Smooth muscle cell (in vitro differentiated cells): Measurements from ENCODE around the gene TRIML2. TPM values are rescaled to one million over a fixed set of nuclear protein-coding genes. Genes with fewer than 3 reads are reported as not detected.

Experiments
- DNase-seq: peaks from one replicate; lab custom pipeline; 2025; ENCODE audit not compliant: unreplicated experiment; lab: John Stamatoyannopoulos, UW
- H2AFZ ChIP-seq: fragments of 200-600 bp; sonication (generic); 2 replicates; pipeline ENCODE4 v1.6.0; 2016; ENCODE audit warnings: antibody characterized with exemption, low read depth, mild to moderate bottlenecking
- H3F3A ChIP-seq: fragments of 200-600 bp; sonication (generic); 2 replicates; pipeline ENCODE4 v1.6.0; 2017; ENCODE audit warnings: antibody characterized with exemption, low read depth
- H3K27ac ChIP-seq: fragments of 200-600 bp; sonication (generic); 2 replicates; pipeline ENCODE4 v1.5.1; 2016; ENCODE audit warnings: low read depth, mild to moderate bottlenecking
- H3K27me3 ChIP-seq: fragments of 200-600 bp; sonication (generic); 2 replicates; pipeline ENCODE4 v1.6.1; 2016; ENCODE audit warnings: low read depth, mild to moderate bottlenecking
- H3K36me3 ChIP-seq: fragments of 200-600 bp; sonication (generic); 2 replicates; pipeline ENCODE4 v1.5.1; 2016; ENCODE audit warnings: low read depth
- H3K4me1 ChIP-seq: fragments of 200-600 bp; sonication (generic); 2 replicates; pipeline ENCODE4 v1.5.1; 2016; ENCODE audit warnings: low read depth
- H3K4me2 ChIP-seq: fragments of 200-600 bp; sonication (generic); 2 replicates; pipeline ENCODE4 v1.6.0; 2016; ENCODE audit warnings: mild to moderate bottlenecking
- H3K4me3 ChIP-seq: fragments of 200-600 bp; sonication (generic); 2 replicates; pipeline ENCODE4 v1.5.1; 2016; ENCODE audit warnings: mild to moderate bottlenecking
- H3K79me2 ChIP-seq: fragments of 200-600 bp; sonication (generic); 2 replicates; pipeline ENCODE4 v1.6.0; 2016; ENCODE audit warnings: low read depth, mild to moderate bottlenecking
- H3K9ac ChIP-seq: fragments of 200-600 bp; sonication (generic); 2 replicates; pipeline ENCODE4 v1.6.0; 2016; ENCODE audit warnings: low read depth
- H3K9me3 ChIP-seq: fragments of 200-600 bp; sonication (generic); replicated peaks from 2 replicates; pipeline ENCODE4 v1.5.1; 2016; ENCODE audit warnings: low read depth
- H4K20me1 ChIP-seq: fragments of 200-600 bp; sonication (generic); 2 replicates; pipeline ENCODE4 v1.6.0; 2016; ENCODE audit warnings: low read depth
- WGBS: methylation state at CpG from one replicate; pipeline ENCODE4 v1.1.7; 2016; ENCODE audit warnings: low lambda C conversion rate; 5-methylcytosine and 5-hydroxymethylcytosine counted together
- polyA plus RNA-seq: library from polyadenylated mRNA; unstranded; fragments of >200 nt; fragmentation: Nextera tagmentation; extraction: Ambion mirVana; gene quantifications from 2 replicates; pipeline ENCODE4 v1.2.1, GENCODE V29; 2016
- total RNA-seq: library from RNA; depleted of rRNA; stranded (reverse); fragments of >200 nt; gene quantifications from 2 replicates; pipeline ENCODE4 v1.2.3, GENCODE V29; 2014
- TF ChIP-seq, protein P1 (sequence below): fragments of 200-600 bp; sonication (generic); IDR thresholded peaks from 2 replicates; pipeline ENCODE4 v1.5.1; 2017; ENCODE audit warnings: borderline replicate concordance, mild to moderate bottlenecking, antibody characterized with exemption; ENCODE audit not compliant: insufficient read depth, poor library complexity, severe bottlenecking

TRIML2 gene
- total and polyA plus RNA-seq, 2 experiments from 2014 or later: 2.7 to 5.1 TPM

DNA sequence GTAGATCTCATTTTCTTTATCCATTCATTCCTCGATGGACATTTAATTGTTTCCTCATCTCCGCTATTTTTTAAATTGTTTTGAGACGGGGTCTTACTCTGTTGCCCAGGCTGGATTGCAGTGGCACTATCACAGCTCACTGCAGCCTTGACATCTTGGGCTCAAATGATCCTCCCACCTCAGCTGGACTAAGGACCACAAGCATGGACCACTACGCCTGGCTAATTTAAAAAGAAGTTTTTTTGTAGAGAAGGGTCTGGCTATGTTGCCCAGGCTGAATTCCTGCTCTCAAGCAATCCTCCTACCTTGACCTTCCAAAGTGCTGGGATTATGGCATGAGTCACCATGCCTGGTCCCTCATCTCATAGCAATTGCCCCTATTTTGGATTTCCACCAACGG, 22.8 kb upstream of the TRIML2 start:
- Histone ChIP-seq H3K36me3 (no peaks in the 10 kb centered on the region), H3K9ac (no peak overlapping the region), H3F3A (no peaks in the 10 kb centered on the region), H3K27me3 (no peaks in the 10 kb centered on the region), H3K79me2 (no peaks in the 10 kb centered on the region), H2AFZ (no peak overlapping the region), H3K9me3 (no peaks in the 10 kb centered on the region), H3K4me1 (no peaks in the 10 kb centered on the region), H4K20me1 (no peaks in the 10 kb centered on the region), H3K27ac (no peak overlapping the region), H3K4me3 (no peak overlapping the region), H3K4me2 (no peak overlapping the region)
- WGBS: 95% methylated on average over 5 of the region's 5 CpGs
- no peak for DNase-seq
- TF ChIP-seq, protein P1, sequence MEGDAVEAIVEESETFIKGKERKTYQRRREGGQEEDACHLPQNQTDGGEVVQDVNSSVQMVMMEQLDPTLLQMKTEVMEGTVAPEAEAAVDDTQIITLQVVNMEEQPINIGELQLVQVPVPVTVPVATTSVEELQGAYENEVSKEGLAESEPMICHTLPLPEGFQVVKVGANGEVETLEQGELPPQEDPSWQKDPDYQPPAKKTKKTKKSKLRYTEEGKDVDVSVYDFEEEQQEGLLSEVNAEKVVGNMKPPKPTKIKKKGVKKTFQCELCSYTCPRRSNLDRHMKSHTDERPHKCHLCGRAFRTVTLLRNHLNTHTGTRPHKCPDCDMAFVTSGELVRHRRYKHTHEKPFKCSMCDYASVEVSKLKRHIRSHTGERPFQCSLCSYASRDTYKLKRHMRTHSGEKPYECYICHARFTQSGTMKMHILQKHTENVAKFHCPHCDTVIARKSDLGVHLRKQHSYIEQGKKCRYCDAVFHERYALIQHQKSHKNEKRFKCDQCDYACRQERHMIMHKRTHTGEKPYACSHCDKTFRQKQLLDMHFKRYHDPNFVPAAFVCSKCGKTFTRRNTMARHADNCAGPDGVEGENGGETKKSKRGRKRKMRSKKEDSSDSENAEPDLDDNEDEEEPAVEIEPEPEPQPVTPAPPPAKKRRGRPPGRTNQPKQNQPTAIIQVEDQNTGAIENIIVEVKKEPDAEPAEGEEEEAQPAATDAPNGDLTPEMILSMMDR: no peak

DNA sequence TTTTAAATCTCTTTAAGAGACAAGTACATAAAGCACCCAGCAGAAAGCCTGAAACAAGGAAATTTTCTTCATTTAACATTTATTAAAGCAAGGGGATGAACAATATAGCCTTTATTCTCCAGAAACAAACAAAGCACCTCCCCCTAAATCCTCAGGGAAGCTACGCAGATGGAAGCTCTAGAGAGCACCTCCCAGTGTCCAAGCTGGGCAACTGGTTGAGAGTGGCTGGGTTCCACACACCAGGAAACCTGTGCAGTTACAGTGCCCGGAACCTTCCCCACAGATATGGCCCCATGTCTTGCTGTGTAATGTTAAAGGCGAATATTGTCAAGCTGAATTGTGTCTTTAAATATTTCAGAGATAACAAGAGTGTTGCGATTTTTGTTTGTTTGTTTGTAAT, 21.0 kb upstream of the TRIML2 start:
- TF ChIP-seq, protein P1: no peak
- no peak overlapping the region for H3K27ac ChIP-seq
- DNase-seq: no peak
- H3K79me2 ChIP-seq: no peaks in the 10 kb centered on the region
- 92% methylated on average over 4 of the region's 4 CpGs for WGBS
- H3K4me2 ChIP-seq: no peak overlapping the region
- H4K20me1 ChIP-seq: no peaks in the 10 kb centered on the region
- H3F3A ChIP-seq: no peaks in the 10 kb centered on the region
- H3K4me3 ChIP-seq: no peak overlapping the region
- H3K9me3 ChIP-seq: no peaks in the 10 kb centered on the region
- H3K4me1 ChIP-seq: no peaks in the 10 kb centered on the region
- H3K36me3 ChIP-seq: no peaks in the 10 kb centered on the region
- no peaks in the 10 kb centered on the region for H3K27me3 ChIP-seq
- no peak overlapping the region for H2AFZ ChIP-seq
- no peak overlapping the region for H3K9ac ChIP-seq

DNA sequence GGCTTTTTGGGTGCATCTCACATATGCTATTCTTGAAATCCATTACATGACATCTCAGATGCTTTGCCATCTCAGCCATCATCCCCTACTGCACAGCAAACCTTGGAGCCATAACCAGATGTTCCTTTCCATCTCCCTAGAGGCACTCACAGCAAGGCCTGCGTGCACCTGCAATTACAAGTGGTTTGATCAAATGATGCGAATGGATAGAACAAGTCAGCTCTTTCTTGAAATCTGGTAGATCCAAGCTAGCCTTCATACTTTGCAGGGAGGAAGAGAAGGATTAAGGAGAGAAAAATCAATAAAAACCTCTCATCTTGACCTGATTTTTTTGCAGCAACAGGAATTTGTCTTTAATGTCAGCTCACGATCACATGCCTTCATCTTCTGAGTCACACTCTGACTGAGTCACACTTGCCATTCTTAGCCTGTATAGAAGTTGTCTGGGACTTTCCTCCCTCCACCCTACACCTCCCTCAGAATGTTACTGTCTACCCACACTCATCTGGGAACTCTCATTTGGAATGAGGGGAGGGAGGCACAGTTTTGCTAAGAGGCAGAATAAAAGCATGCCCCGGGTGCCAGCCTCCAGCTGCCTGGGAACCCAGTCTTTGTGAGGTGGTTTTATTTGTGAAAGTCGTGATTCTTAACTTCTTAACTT, 17.9 kb upstream of the TRIML2 start:
- peak overlapping the region; percentile 53 for H2AFZ ChIP-seq
- peak overlapping the region; percentile 74 for H3K27ac ChIP-seq
- H3K9me3 ChIP-seq: no peaks in the 10 kb centered on the region
- H3K27me3 ChIP-seq: no peaks in the 10 kb centered on the region
- no peaks in the 10 kb centered on the region for H3K36me3 ChIP-seq
- peak overlapping the region; percentile 71 for H3K9ac ChIP-seq
- WGBS: 46% methylated on average over 5 of the region's 5 CpGs
- no peak overlapping the region for H3K4me3 ChIP-seq
- H3K79me2 ChIP-seq: no peaks in the 10 kb centered on the region
- peak overlapping the region; percentile 64 for H3K4me2 ChIP-seq
- TF ChIP-seq, protein P1: no peak
- no peak for DNase-seq
- H4K20me1 ChIP-seq: no peaks in the 10 kb centered on the region
- no peaks in the 10 kb centered on the region for H3K4me1 ChIP-seq
- no peaks in the 10 kb centered on the region for H3F3A ChIP-seq

DNA sequence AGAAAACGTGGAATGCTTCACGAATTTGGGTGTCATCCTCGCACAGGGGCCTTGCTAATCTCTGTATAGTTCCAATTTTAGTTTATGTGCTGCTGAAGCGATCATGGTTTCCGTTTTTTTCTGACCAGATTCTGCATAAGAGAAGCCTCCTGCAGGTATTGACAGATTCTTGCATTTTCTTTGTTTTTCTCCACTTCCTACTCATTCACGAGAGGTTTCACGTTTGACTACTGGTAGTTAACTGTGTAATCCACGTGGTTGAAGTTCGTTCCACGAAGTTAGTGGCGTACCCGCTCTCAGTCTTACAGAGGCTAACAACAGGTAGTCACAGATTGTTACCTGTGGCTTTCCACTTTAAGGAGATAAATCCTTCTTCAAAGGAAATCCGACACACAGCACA, 12.1 kb upstream of the TRIML2 start:
- no peak overlapping the region for H3K9ac ChIP-seq
- no peaks in the 10 kb centered on the region for H3K4me1 ChIP-seq
- no peak overlapping the region for H3K4me2 ChIP-seq
- 63% methylated on average over 13 of the region's 13 CpGs for WGBS
- no peaks in the 10 kb centered on the region for H4K20me1 ChIP-seq
- DNase-seq: no peak
- no peaks in the 10 kb centered on the region for H3K79me2 ChIP-seq
- H3K27me3 ChIP-seq: no peaks in the 10 kb centered on the region
- no peak overlapping the region for H2AFZ ChIP-seq
- H3K27ac ChIP-seq: no peak overlapping the region
- H3K4me3 ChIP-seq: no peak overlapping the region
- H3K9me3 ChIP-seq: no peaks in the 10 kb centered on the region
- TF ChIP-seq, protein P1: no peak
- H3K36me3 ChIP-seq: no peaks in the 10 kb centered on the region
- no peaks in the 10 kb centered on the region for H3F3A ChIP-seq
